ENCODE measurements around the gene PLAAT2.
A peak's percentile ranks its signal among the peaks of the same experiment; 100 is the strongest.

- TF ChIP-seq TAF1 (IDR thresholded peaks at IDR 0.05; ENCODE audit: low read depth, low read length) (no peak), POLR2A (IDR thresholded peaks at IDR 0.05; ENCODE audit: low read depth, low read length) (no peak), POU2F2 (IDR thresholded peaks at IDR 0.05; ENCODE audit: low read depth, low read length) (no peak), POLR2AphosphoS5 (IDR thresholded peaks at IDR 0.05; ENCODE audit: low read depth, low read length) (no peak), SPI1 (IDR thresholded peaks at IDR 0.05; ENCODE audit: low read depth, low read length) (peak; percentile 87), PAX5 (IDR thresholded peaks at IDR 0.05; ENCODE audit: insufficient read depth, low read length, severe bottlenecking) (no peak)
Observed at GRCh38 chr11:63543711-63544110, 19.5 kb downstream of the PLAAT2 start.

Data from GM12891 (cell line).